Measurements from ENCODE around the gene SLC2A4RG.

SLC2A4RG gene

GRCh38 chr20:63699466-63700198 is 39.9 kb upstream of the SLC2A4RG start:
- DNase-seq (ENCODE audit: low read depth in 2 of 2) = no peak

GRCh38 chr20:63700199-63701050 is 39.2 kb upstream of the SLC2A4RG start:
- DNase-seq (ENCODE audit: low read depth in 2 of 2) = no peak

- no peak for DNase-seq (ENCODE audit: low read depth in 2 of 2)
These were observed 38.6 kb upstream of the SLC2A4RG start for GRCh38 chr20:63701051-63701328.

- DNase-seq (ENCODE audit: low read depth in 2 of 2) = no peak
These were observed 38.1 kb upstream of the SLC2A4RG start for GRCh38 chr20:63701329-63702035.

- no peak for DNase-seq (ENCODE audit: low read depth in 2 of 2)
These were observed 37.4 kb upstream of the SLC2A4RG start for GRCh38 chr20:63702036-63702665.

- DNase-seq (ENCODE audit: low read depth in 2 of 2) = no peak
These were observed 36.7 kb upstream of the SLC2A4RG start for GRCh38 chr20:63702751-63703470.

GRCh38 chr20:63703471-63703975 is 36.1 kb upstream of the SLC2A4RG start:
- DNase-seq (ENCODE audit: low read depth in 2 of 2) = no peak

GRCh38 chr20:63703976-63704748 is 35.4 kb upstream of the SLC2A4RG start:
- no peak for DNase-seq (ENCODE audit: low read depth in 2 of 2)

GRCh38 chr20:63704749-63705117 is 34.8 kb upstream of the SLC2A4RG start:
- DNase-seq (ENCODE audit: low read depth in 2 of 2) = no peak

- DNase-seq (ENCODE audit: low read depth in 2 of 2) = no peak
These were observed 34.1 kb upstream of the SLC2A4RG start for GRCh38 chr20:63705232-63706026.

GRCh38 chr20:63706027-63706695 is 33.4 kb upstream of the SLC2A4RG start:
- DNase-seq (ENCODE audit: low read depth in 2 of 2) = no peak

GRCh38 chr20:63706852-63707557 is 32.6 kb upstream of the SLC2A4RG start:
- peak in 1 of 2 donors; percentile 48 for DNase-seq (ENCODE audit: low read depth in 2 of 2)

- peak; percentile 73 to 76 for DNase-seq (ENCODE audit: low read depth in 2 of 2)
These were observed 31.8 kb upstream of the SLC2A4RG start, which contains the start of the genes ARFRP1 and ZGPAT for GRCh38 chr20:63707558-63708300. TSS of gene ARFRP1 (minus strand) at chr20:63707976. CDS start at chr20:63707091, 885 bp downstream. TSS of gene ZGPAT (plus strand) at chr20:63708039. CDS start at chr20:63708581, 542 bp downstream.

- DNase-seq (ENCODE audit: low read depth in 2 of 2) = no peak
These were observed 31.1 kb upstream of the SLC2A4RG start for GRCh38 chr20:63708301-63709148.

GRCh38 chr20:63709149-63709527 is 30.4 kb upstream of the SLC2A4RG start:
- no peak for DNase-seq (ENCODE audit: low read depth in 2 of 2)

- no peak for DNase-seq (ENCODE audit: low read depth in 2 of 2)
These were observed 28.4 kb upstream of the SLC2A4RG start for GRCh38 chr20:63711085-63711645.
